Measurements from ENCODE around the gene OR2AG2.

OR2AG2 gene

DNA sequence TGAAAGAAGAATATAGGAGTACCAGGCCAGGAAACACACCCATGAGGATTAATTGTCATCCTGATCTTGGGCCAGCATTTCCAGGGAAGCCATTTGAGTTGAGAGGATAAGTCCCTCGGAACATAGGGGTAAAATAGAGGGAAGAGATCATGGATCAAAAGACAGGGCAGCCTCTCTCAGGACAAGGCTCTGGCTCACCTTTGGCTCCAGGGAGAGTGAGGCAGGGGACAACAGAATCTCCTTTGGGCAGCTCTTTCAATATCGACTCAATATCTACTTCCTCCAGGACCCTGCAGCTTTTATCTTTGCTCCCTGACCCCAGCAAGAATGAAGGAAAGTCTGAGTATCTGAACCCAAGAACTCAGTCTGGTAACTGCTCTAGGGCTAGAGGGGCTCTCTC is 10.9 kb upstream of the OR2AG2 start, which contains the start of gene OR2AG1:
Gene OR2AG1, plus strand, starts transcription at position 301 of the 400 bp plus-strand sequence. CDS start 2,018 bp downstream, outside the sequence.
- TF ChIP-seq, protein P1, sequence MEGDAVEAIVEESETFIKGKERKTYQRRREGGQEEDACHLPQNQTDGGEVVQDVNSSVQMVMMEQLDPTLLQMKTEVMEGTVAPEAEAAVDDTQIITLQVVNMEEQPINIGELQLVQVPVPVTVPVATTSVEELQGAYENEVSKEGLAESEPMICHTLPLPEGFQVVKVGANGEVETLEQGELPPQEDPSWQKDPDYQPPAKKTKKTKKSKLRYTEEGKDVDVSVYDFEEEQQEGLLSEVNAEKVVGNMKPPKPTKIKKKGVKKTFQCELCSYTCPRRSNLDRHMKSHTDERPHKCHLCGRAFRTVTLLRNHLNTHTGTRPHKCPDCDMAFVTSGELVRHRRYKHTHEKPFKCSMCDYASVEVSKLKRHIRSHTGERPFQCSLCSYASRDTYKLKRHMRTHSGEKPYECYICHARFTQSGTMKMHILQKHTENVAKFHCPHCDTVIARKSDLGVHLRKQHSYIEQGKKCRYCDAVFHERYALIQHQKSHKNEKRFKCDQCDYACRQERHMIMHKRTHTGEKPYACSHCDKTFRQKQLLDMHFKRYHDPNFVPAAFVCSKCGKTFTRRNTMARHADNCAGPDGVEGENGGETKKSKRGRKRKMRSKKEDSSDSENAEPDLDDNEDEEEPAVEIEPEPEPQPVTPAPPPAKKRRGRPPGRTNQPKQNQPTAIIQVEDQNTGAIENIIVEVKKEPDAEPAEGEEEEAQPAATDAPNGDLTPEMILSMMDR (IDR thresholded peaks at IDR 0.05) = no peak
- no peak within 1 kb of the TSS for H2AFZ ChIP-seq
- H3K79me2 ChIP-seq = no peaks in the 10 kb centered on the region
- no peak within 1 kb of the TSS for H3K4me3 ChIP-seq (ENCODE audit: low read depth, low read length)
- no peaks in the 10 kb centered on the region for H3K9me3 ChIP-seq (ENCODE audit: control insufficient read depth, low read length)
- no peaks in the 10 kb centered on the region for H3K36me3 ChIP-seq (ENCODE audit: control insufficient read depth, insufficient read depth, low read length)
- H3K4me2 ChIP-seq (ENCODE audit: low read length) = no peak within 1 kb of the TSS
- H3K27me3 ChIP-seq (ENCODE audit: control insufficient read depth, insufficient read depth, low read length) = no peaks in the 10 kb centered on the region
- H3K4me1 ChIP-seq = no peaks in the 10 kb centered on the region
- H3K27ac ChIP-seq = no peak within 1 kb of the TSS
- no peak within 1 kb of the TSS for H3K9ac ChIP-seq

DNA sequence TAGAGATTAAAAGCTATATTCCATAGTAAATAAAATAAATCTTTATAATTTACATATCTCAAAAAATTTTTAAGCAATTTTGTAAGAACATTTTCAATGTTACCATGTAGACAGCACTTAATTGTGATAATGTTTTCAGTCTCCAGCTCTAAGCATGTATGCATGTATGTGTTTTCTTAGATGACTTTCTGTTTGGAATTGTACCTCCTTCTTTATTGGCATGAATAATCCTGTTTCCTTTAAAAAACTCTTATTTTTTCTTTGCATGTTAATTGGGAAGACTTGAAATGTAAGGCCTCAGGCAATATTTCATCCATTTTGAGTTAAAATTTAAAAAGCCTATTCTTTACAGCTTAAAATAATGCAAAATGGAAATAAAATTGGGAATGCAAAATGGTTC is 9.1 kb upstream of the OR2AG2 start:
- TF ChIP-seq, protein P1 (IDR thresholded peaks at IDR 0.05) = no peak

DNA sequence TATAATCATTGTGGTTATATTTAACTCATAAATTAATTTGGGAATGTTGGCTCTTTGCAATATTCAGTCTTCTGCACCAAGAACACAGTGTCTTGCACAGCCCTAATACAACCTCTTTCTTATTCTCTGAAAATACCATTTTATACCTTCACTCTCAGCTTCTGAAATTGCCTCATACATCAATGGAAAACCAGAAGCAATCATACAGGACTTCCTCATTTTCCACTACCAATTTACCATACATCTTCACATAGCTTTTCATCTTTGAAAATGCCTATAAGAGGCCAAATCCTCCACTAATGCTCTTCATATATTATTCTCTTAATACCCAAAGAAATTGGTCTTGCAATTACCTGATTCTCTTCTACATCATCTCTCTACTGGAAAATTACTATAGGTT is 6.7 kb upstream of the OR2AG2 start:
- Histone ChIP-seq H3K36me3 (ENCODE audit: control insufficient read depth, insufficient read depth, low read length) (no peaks in the 10 kb centered on the region), H3K27ac (no peak overlapping the region), H3K4me1 (no peaks in the 10 kb centered on the region), H3K9ac (no peak overlapping the region), H3K79me2 (no peaks in the 10 kb centered on the region), H3K4me2 (ENCODE audit: low read length) (no peak overlapping the region), H3K9me3 (ENCODE audit: control insufficient read depth, low read length) (no peaks in the 10 kb centered on the region), H2AFZ (no peak overlapping the region), H3K27me3 (ENCODE audit: control insufficient read depth, insufficient read depth, low read length) (no peaks in the 10 kb centered on the region), H3K4me3 (ENCODE audit: low read depth, low read length) (no peak overlapping the region)
- TF ChIP-seq, protein P1 (IDR thresholded peaks at IDR 0.05) = no peak

More for the DNA sequence above, 9.1 kb upstream of the OR2AG2 start:
- Histone ChIP-seq H2AFZ (no peak overlapping the region), H3K27ac (no peak overlapping the region), H3K4me1 (no peaks in the 10 kb centered on the region), H3K79me2 (no peaks in the 10 kb centered on the region), H3K36me3 (ENCODE audit: control insufficient read depth, insufficient read depth, low read length) (no peaks in the 10 kb centered on the region), H3K9ac (no peak overlapping the region), H3K4me2 (ENCODE audit: low read length) (no peak overlapping the region), H3K4me3 (ENCODE audit: low read depth, low read length) (no peak overlapping the region), H3K27me3 (ENCODE audit: control insufficient read depth, insufficient read depth, low read length) (no peaks in the 10 kb centered on the region), H3K9me3 (ENCODE audit: control insufficient read depth, low read length) (no peaks in the 10 kb centered on the region)

DNA sequence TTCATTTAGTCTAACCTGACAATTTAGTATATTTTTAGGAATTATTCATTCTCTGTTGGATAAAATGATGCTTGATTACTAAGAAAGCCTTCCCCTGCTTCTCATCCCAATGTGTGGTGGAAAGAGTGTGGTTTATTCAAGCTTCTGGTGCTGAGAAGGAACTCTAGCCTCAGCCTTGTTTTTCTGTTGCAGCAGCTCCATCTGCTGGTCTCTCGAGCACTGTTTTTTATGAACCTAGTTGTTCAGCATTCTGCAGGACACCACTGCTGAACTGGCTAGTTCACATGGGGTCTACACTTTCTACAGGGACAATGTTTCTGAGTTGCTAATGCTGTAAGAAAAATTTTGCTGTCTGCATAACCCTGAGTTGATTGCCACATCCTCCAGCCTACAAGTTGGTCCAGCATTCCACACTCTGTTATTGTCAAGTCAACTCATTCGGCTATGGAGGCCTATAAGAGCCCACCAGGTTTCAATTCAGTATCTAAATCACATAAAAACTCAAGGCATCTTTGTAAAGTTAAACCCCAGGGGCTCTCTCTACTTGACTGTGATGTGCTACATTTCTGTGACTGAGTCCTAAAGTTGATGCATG is 14.3 kb downstream of the OR2AG2 start:
- H3K27ac ChIP-seq = no peak overlapping the region
- no peak overlapping the region for H2AFZ ChIP-seq
- H3K9me3 ChIP-seq (ENCODE audit: control insufficient read depth, low read length) = no peaks in the 10 kb centered on the region
- H3K27me3 ChIP-seq (ENCODE audit: control insufficient read depth, insufficient read depth, low read length) = no peaks in the 10 kb centered on the region
- H3K36me3 ChIP-seq (ENCODE audit: control insufficient read depth, insufficient read depth, low read length) = no peaks in the 10 kb centered on the region
- no peak overlapping the region for H3K9ac ChIP-seq
- H3K4me1 ChIP-seq = no peaks in the 10 kb centered on the region
- H3K79me2 ChIP-seq = no peaks in the 10 kb centered on the region
- TF ChIP-seq, protein P1 (IDR thresholded peaks at IDR 0.05) = peak; percentile 14
- H3K4me3 ChIP-seq (ENCODE audit: low read depth, low read length) = no peak overlapping the region
- no peak overlapping the region for H3K4me2 ChIP-seq (ENCODE audit: low read length)

DNA sequence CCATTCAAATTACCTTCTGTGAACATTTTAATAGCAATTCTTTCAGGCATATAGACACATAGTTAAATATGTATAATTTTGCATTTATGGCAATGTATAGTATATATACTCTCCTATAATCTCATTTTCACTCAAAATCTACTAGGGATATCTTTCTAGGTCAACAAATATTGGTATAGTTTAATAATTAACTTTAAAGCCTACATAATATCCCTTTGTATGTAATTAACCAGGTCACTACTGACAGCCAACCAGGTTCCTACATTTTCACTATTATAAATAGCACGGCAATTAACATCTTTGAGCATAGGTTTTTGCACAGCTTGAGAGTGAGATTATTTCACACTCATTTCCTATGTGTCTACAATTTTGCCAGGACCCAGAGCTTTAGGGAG is 15.8 kb downstream of the OR2AG2 start:
- no peaks in the 10 kb centered on the region for H3K9me3 ChIP-seq (ENCODE audit: control insufficient read depth, low read length)
- no peaks in the 10 kb centered on the region for H3K27me3 ChIP-seq (ENCODE audit: control insufficient read depth, insufficient read depth, low read length)
- H3K4me1 ChIP-seq = no peaks in the 10 kb centered on the region
- H3K36me3 ChIP-seq (ENCODE audit: control insufficient read depth, insufficient read depth, low read length) = no peaks in the 10 kb centered on the region
- H3K9ac ChIP-seq = no peak overlapping the region
- H2AFZ ChIP-seq = no peak overlapping the region
- H3K79me2 ChIP-seq = no peaks in the 10 kb centered on the region
- H3K4me2 ChIP-seq (ENCODE audit: low read length) = no peak overlapping the region
- H3K27ac ChIP-seq = no peak overlapping the region
- TF ChIP-seq, protein P1 (IDR thresholded peaks at IDR 0.05) = no peak
- H3K4me3 ChIP-seq (ENCODE audit: low read depth, low read length) = no peak overlapping the region
